GM18867 (cell line): ENCODE measurements around the gene LRRC40.
"Not testable (repeated sequence)": the region's sequence is repeated elsewhere in the genome, so short reads cannot be mapped to it uniquely, and the experiment has no call there.

Experiments used
- ATAC-seq: cut with Tn5 transposase; IDR thresholded peaks from one replicate; pipeline ENCODE4 v1.9.1; 2021; ENCODE audit warnings: mild to moderate bottlenecking, moderate library complexity; ENCODE audit not compliant: unreplicated experiment

The LRRC40 gene

GRCh38 chr1:70205434-70206118 is at the start of gene LRRC40:
TSS of gene LRRC40 (minus strand) at chr1:70205579. CDS start at chr1:70205540, 39 bp downstream.
- ATAC-seq, result peak; percentile 86

GRCh38 chr1:70248729-70249128 is 43.4 kb upstream of the LRRC40 start:
- no peak for ATAC-seq

GRCh38 chr1:70247768-70248167 is 42.4 kb upstream of the LRRC40 start:
- ATAC-seq, result no peak

- no peak for ATAC-seq
These were observed 41.7 kb upstream of the LRRC40 start for GRCh38 chr1:70247122-70247521.

GRCh38 chr1:70239940-70240339 is 34.6 kb upstream of the LRRC40 start:
- ATAC-seq, result no peak

GRCh38 chr1:70234733-70235132 is 29.4 kb upstream of the LRRC40 start:
- ATAC-seq, result no peak

- ATAC-seq, result no peak
These were observed 26.1 kb upstream of the LRRC40 start for GRCh38 chr1:70231475-70231874.

GRCh38 chr1:70228670-70229069 is 23.3 kb upstream of the LRRC40 start:
- ATAC-seq, result no peak

GRCh38 chr1:70227439-70227838 is 22.1 kb upstream of the LRRC40 start:
- ATAC-seq, result no peak

- no peak for ATAC-seq
These were observed 19.6 kb upstream of the LRRC40 start for GRCh38 chr1:70224954-70225353.

- no peak for ATAC-seq
These were observed 17.4 kb upstream of the LRRC40 start for GRCh38 chr1:70222716-70223235.

- ATAC-seq, result peak; percentile 95
These were observed 16.1 kb upstream of the LRRC40 start, which contains the start of gene SRSF11 for GRCh38 chr1:70221238-70222121. TSS of gene SRSF11 (plus strand) at chr1:70221380. CDS start at chr1:70221637, 257 bp downstream.

GRCh38 chr1:70220517-70221237 is 15.3 kb upstream of the LRRC40 start:
- ATAC-seq, result peak; percentile 7

- no peak for ATAC-seq
These were observed 14.6 kb upstream of the LRRC40 start for GRCh38 chr1:70220015-70220414.

GRCh38 chr1:70211541-70211940 is 6.2 kb upstream of the LRRC40 start:
- ATAC-seq, result no peak

- no peak for ATAC-seq
These were observed 5.4 kb upstream of the LRRC40 start for GRCh38 chr1:70210820-70211219.

GRCh38 chr1:70208292-70208691 is 2.9 kb upstream of the LRRC40 start:
- no peak for ATAC-seq

- ATAC-seq, result no peak
These were observed 2.1 kb upstream of the LRRC40 start for GRCh38 chr1:70207492-70207891.

GRCh38 chr1:70206833-70207232 is 1.5 kb upstream of the LRRC40 start:
- ATAC-seq, result not testable (repeated sequence)

- peak; percentile 40 for ATAC-seq
These were observed 327 bp downstream of the LRRC40 start for GRCh38 chr1:70205071-70205433.

GRCh38 chr1:70204600-70204999 is 779 bp downstream of the LRRC40 start:
- no peak for ATAC-seq
